NCI-H82 treated with DMSO at 0.1 percent for 48 hours (cell line): ENCODE results near the gene LPP.

Experiments
- DNase-seq: peaks from one replicate; lab custom pipeline; 2025; ENCODE audit not compliant: unreplicated experiment; lab: John Stamatoyannopoulos, UW

LPP gene

GRCh38 chr3:188135271-188135670, 18.7 kb upstream of the LPP start:
- DNase-seq: no peak

GRCh38 chr3:188137051-188137450, 16.9 kb upstream of the LPP start:
- no peak for DNase-seq

GRCh38 chr3:188139466-188139865, 14.5 kb upstream of the LPP start:
- DNase-seq: no peak

- no peak for DNase-seq
Observed at GRCh38 chr3:188146219-188146618, 7.7 kb upstream of the LPP start.

- no peak for DNase-seq
Observed at GRCh38 chr3:188147782-188148181, 6.2 kb upstream of the LPP start.

GRCh38 chr3:188148318-188148717, 5.6 kb upstream of the LPP start:
- no peak for DNase-seq

GRCh38 chr3:188149587-188149986, 4.4 kb upstream of the LPP start:
- no peak for DNase-seq

GRCh38 chr3:188150982-188151381, 3.0 kb upstream of the LPP start:
- DNase-seq: no peak

- DNase-seq: no peak
Observed at GRCh38 chr3:188151438-188151837, 2.5 kb upstream of the LPP start.

- no peak for DNase-seq
Observed at GRCh38 chr3:188152660-188153436, 1.1 kb upstream of the LPP start.

- DNase-seq: no peak
Observed at GRCh38 chr3:188153437-188154013, 432 bp upstream of the LPP start.

GRCh38 chr3:188154809-188155574, 1.0 kb downstream of the LPP start:
- DNase-seq: no peak

GRCh38 chr3:188156056-188156455, 2.1 kb downstream of the LPP start:
- DNase-seq: no peak

GRCh38 chr3:188157407-188157806, 3.5 kb downstream of the LPP start:
- no peak for DNase-seq

GRCh38 chr3:188157971-188158370, 4.0 kb downstream of the LPP start:
- DNase-seq: no peak

- DNase-seq: no peak
Observed at GRCh38 chr3:188158731-188159310, 4.9 kb downstream of the LPP start.

GRCh38 chr3:188160751-188161150, 6.8 kb downstream of the LPP start:
- no peak for DNase-seq

- DNase-seq: no peak
Observed at GRCh38 chr3:188164248-188164687, 10.3 kb downstream of the LPP start.

GRCh38 chr3:188165596-188165995, 11.6 kb downstream of the LPP start:
- DNase-seq: no peak

GRCh38 chr3:188166441-188166840, 12.5 kb downstream of the LPP start:
- no peak for DNase-seq

- no peak for DNase-seq
Observed at GRCh38 chr3:188168186-188168585, 14.2 kb downstream of the LPP start.

- DNase-seq: no peak
Observed at GRCh38 chr3:188168648-188169047, 14.7 kb downstream of the LPP start.
